Medulla oblongata (tissue), 1 donor: ENCODE data around the gene TAS2R14.

Experiments
- DNase-seq: peaks from one replicate; pipeline ENCODE4 v3.0.0-alpha.2; 2015; ENCODE audit errors: extremely low spot score

The TAS2R14 gene

GRCh38 chr12:10904686-10905085, 34.4 kb downstream of the TAS2R14 start:
- DNase-seq: no peak

GRCh38 chr12:10901427-10901826, 37.6 kb downstream of the TAS2R14 start:
- DNase-seq: no peak

GRCh38 chr12:10900972-10901371, 38.1 kb downstream of the TAS2R14 start:
- DNase-seq: no peak

- DNase-seq: no peak
Measured at GRCh38 chr12:10900530-10900929, 38.5 kb downstream of the TAS2R14 start.

GRCh38 chr12:10896854-10897253, 42.2 kb downstream of the TAS2R14 start:
- no peak for DNase-seq

GRCh38 chr12:10891937-10892336, 47.1 kb downstream of the TAS2R14 start:
- no peak for DNase-seq

GRCh38 chr12:10889226-10889625, 49.8 kb downstream of the TAS2R14 start:
- no peak for DNase-seq
